ENCODE results near the gene ABCA5. TPM values are rescaled to one million over a fixed set of nuclear protein-coding genes. Genes with fewer than 3 reads are reported as not detected.

ABCA5 gene
- total and polyA plus RNA-seq, 2 donors (not counting 3 experiments of a cell fraction or from before 2014, with no cell fraction given): 9.3 to 23.2 TPM

DNA sequence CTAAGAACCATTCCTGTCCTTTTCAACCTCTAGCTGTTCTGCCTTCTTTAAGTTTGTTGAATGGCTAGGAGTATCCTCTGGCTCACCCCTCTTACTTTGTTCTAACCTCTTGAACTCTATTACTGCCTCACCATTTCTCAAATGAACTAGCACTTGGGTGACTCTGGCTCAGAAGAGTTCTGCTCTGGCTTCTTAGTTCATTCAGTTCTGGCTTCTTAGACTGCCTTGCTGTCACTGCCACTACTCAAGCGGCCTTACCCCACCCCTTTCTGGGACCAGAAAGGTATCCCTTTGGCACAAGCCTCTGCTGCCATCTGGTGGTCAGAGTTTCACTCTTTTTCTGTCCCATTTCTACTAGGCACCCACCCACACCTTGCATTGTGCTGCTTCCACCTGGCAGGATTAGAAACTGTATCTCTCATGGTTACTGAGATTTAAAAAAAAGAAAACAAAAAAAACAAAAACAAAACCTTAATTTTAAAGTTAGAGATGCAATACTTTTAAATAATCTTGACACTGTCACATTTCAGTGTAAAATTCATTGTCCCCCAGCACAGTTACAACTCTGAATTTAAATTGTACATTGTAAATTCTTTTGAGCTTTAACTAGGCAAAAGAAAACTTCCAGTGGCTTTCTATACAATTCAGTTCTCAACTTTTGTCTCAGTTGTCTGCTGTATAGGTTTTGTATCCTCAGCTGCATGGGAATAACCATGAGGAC lies 91.4 kb downstream of the ABCA5 start:
- intact Hi-C loops (cut with micrococcal nuclease): loop anchor here (1.0 to 5.0 kb wide), 7 partner anchors 188 to 773 kb away; no protein-coding TSS in a partner anchor

DNA sequence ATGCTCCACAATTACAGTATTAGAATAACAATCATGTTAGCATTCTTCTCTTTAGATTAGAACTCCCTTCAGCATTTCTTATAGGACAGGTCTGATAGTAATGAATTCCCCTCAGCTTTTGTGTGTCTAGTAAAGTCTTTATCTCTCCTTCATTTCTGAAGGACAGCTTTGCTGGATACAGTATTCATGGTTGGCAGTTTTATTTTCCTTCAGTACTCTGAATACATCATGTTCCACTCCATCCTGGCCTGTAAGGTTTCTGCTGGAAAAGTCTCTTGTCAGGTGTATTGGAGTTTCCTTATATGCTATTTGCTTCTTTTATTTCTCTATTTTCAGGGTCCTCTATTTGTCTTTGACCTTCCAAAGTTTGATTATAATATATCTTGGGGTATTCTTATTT lies 94.3 kb downstream of the ABCA5 start:
- no peak overlapping the region for H2AFZ ChIP-seq (ENCODE audit: low read depth, low read length)

More for the DNA sequence above, 91.4 kb downstream of the ABCA5 start:
- H3K79me2 ChIP-seq (ENCODE audit: control insufficient read depth, insufficient read depth, low read length): no peaks in the 10 kb centered on the region
- dilution Hi-C loops (cut with MboI; ENCODE audit: extremely low pct_ligation_motif_present, low sequenced_read_pairs): no loop called here
- TF ChIP-seq, protein P1, sequence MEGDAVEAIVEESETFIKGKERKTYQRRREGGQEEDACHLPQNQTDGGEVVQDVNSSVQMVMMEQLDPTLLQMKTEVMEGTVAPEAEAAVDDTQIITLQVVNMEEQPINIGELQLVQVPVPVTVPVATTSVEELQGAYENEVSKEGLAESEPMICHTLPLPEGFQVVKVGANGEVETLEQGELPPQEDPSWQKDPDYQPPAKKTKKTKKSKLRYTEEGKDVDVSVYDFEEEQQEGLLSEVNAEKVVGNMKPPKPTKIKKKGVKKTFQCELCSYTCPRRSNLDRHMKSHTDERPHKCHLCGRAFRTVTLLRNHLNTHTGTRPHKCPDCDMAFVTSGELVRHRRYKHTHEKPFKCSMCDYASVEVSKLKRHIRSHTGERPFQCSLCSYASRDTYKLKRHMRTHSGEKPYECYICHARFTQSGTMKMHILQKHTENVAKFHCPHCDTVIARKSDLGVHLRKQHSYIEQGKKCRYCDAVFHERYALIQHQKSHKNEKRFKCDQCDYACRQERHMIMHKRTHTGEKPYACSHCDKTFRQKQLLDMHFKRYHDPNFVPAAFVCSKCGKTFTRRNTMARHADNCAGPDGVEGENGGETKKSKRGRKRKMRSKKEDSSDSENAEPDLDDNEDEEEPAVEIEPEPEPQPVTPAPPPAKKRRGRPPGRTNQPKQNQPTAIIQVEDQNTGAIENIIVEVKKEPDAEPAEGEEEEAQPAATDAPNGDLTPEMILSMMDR (IDR thresholded peaks at IDR 0.05; ENCODE audit: extremely low read depth in 1 of 2, insufficient read depth in 1 of 2, low read depth in 1 of 2, low read length in 2 of 2): peak; percentile 67 to 68
- no peak for TF ChIP-seq FOS (IDR thresholded peaks at IDR 0.05; ENCODE audit: borderline replicate concordance, insufficient read depth, low read length)
- no peak overlapping the region for H3K4me3 ChIP-seq (replicated peaks in 1 of 3; ENCODE audit: insufficient read depth in 1 of 3, low read depth in 1 of 3, low read length in 3 of 3)
- no peak overlapping the region for H3K9ac ChIP-seq (replicated peaks; ENCODE audit: extremely low read depth, insufficient read depth, low read length)
- H3K27me3 ChIP-seq (ENCODE audit: control insufficient read depth in 2 of 2, insufficient read depth in 2 of 2, low read length in 2 of 2): no peaks in the 10 kb centered on the region
- H3K27ac ChIP-seq (ENCODE audit: insufficient read depth, low read depth, low read length): peak overlapping the region; percentile 24
- POLR2A ChIA-PET: no interaction called here
- DNase-seq (ENCODE audit: low read depth, low spot score) (peak; percentile 90), FAIRE-seq (peak; percentile 70)
- CTCF ChIA-PET: interaction anchor here (1.2 to 4.1 kb wide), 5 partner anchors 12 to 702 kb away, joined by 4 to 50 read pairs (median 11); no protein-coding TSS in a partner anchor
- no peaks in the 10 kb centered on the region for H3K9me1 ChIP-seq (replicated peaks; ENCODE audit: control insufficient read depth, extremely low read depth, insufficient read depth, low read length)
- H3K36me3 ChIP-seq (ENCODE audit: control insufficient read depth in 2 of 2, extremely low read depth in 1 of 2, insufficient read depth in 2 of 2, low read length in 2 of 2): no peaks in the 10 kb centered on the region
- H3K9me3 ChIP-seq (replicated peaks; ENCODE audit: control insufficient read depth, insufficient read depth, low read length): no peaks in the 10 kb centered on the region
- peaks cover 4% of the 10 kb centered on the region for H3K4me1 ChIP-seq (ENCODE audit: control insufficient read depth, extremely low read depth, insufficient read depth, low read length)
- peak overlapping the region; percentile 62 for H2AFZ ChIP-seq (ENCODE audit: low read depth, low read length)
- H3K4me2 ChIP-seq (ENCODE audit: insufficient read depth, low read length): no peak overlapping the region
- H4K20me1 ChIP-seq (replicated peaks; ENCODE audit: control insufficient read depth, extremely low read depth, insufficient read depth, low read length): no peaks in the 10 kb centered on the region
- BruUV-seq (replicated peaks): no TSS peak

More for the DNA sequence above, 94.3 kb downstream of the ABCA5 start:
- Histone ChIP-seq H3K9me1 (replicated peaks; ENCODE audit: control insufficient read depth, extremely low read depth, insufficient read depth, low read length) (no peaks in the 10 kb centered on the region), H3K9ac (replicated peaks; ENCODE audit: extremely low read depth, insufficient read depth, low read length) (no peak overlapping the region), H3K4me3 (replicated peaks in 1 of 3; ENCODE audit: insufficient read depth in 1 of 3, low read depth in 1 of 3, low read length in 3 of 3) (no peak overlapping the region), H3K4me2 (ENCODE audit: insufficient read depth, low read length) (no peak overlapping the region), H3K36me3 (ENCODE audit: control insufficient read depth in 2 of 2, extremely low read depth in 1 of 2, insufficient read depth in 2 of 2, low read length in 2 of 2) (no peaks in the 10 kb centered on the region), H3K27ac (ENCODE audit: insufficient read depth, low read depth, low read length) (no peak overlapping the region), H3K4me1 (ENCODE audit: control insufficient read depth, extremely low read depth, insufficient read depth, low read length) (peaks cover 4% of the 10 kb centered on the region), H3K79me2 (ENCODE audit: control insufficient read depth, insufficient read depth, low read length) (no peaks in the 10 kb centered on the region), H3K9me3 (replicated peaks; ENCODE audit: control insufficient read depth, insufficient read depth, low read length) (no peaks in the 10 kb centered on the region), H3K27me3 (ENCODE audit: control insufficient read depth in 2 of 2, insufficient read depth in 2 of 2, low read length in 2 of 2) (no peaks in the 10 kb centered on the region), H4K20me1 (replicated peaks; ENCODE audit: control insufficient read depth, extremely low read depth, insufficient read depth, low read length) (no peaks in the 10 kb centered on the region)
- POLR2A ChIA-PET: no interaction called here
- intact Hi-C loops (cut with micrococcal nuclease) (no loop called here), dilution Hi-C loops (cut with MboI; ENCODE audit: extremely low pct_ligation_motif_present, low sequenced_read_pairs) (no loop called here)
- TF ChIP-seq, protein P2, sequence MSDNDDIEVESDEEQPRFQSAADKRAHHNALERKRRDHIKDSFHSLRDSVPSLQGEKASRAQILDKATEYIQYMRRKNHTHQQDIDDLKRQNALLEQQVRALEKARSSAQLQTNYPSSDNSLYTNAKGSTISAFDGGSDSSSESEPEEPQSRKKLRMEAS (IDR thresholded peaks at IDR 0.05; ENCODE audit: insufficient read depth, insufficient read length): no peak
- TF ChIP-seq POLR2AphosphoS5 (IDR thresholded peaks at IDR 0.05; ENCODE audit: insufficient read depth, low read depth, low read length): no peak
- FAIRE-seq (no peak), DNase-seq (ENCODE audit: low read depth, low spot score) (no peak)
- CTCF ChIA-PET: interaction anchor here (1.1 to 4.1 kb wide), 2 partner anchors 455 to 461 kb away, joined by 4 to 50 read pairs; no protein-coding TSS in a partner anchor
- BruUV-seq (replicated peaks): no TSS peak
